HepG2 (cell line): ENCODE data around the gene CCNYL1. TPM values are rescaled to one million over a fixed set of nuclear protein-coding genes. Genes with fewer than 3 reads are reported as not detected.

ENCODE experiments used
- AGO2 ChIP-seq: fragments of 200-400 bp; formaldehyde crosslinking; optimal IDR thresholded peaks from 2 replicates; pipeline ENCODE3; 2017; ENCODE audit warnings: mild to moderate bottlenecking, low read depth, low read length, moderate library complexity
- CREB1 ChIP-seq, 2 experiments: fragments of 450-650 bp in 1 of 2; IDR thresholded peaks; 2 replicates each; pipeline ENCODE4 v1.6.1; 2016 to 2017; ENCODE audit warnings: control low read depth in 1 of 2, mild to moderate bottlenecking in 1 of 2, missing compliant biosample characterization in 1 of 2, missing genetic modification characterization in 1 of 2
- NFATC3 ChIP-seq: sonication (generic); formaldehyde crosslinking; IDR thresholded peaks from 2 replicates; pipeline ENCODE4 v1.5.1; 2020; ENCODE audit warnings: mild to moderate bottlenecking, missing genetic modification reagents
- NFIC ChIP-seq: IDR thresholded peaks from 2 replicates; pipeline ENCODE4 v1.6.1; 2012; ENCODE audit warnings: mild to moderate bottlenecking, low read length, inconsistent platforms
- NFYC ChIP-seq: IDR thresholded peaks from 2 replicates; pipeline ENCODE4 v1.6.1; 2016; ENCODE audit warnings: missing genetic modification reagents, missing compliant biosample characterization
- SATB2 ChIP-seq: sonication (generic); formaldehyde crosslinking; IDR thresholded peaks from 2 replicates; pipeline ENCODE4 v1.5.0; 2020; ENCODE audit warnings: missing genetic modification reagents
- SP4 ChIP-seq: sonication (generic); formaldehyde crosslinking; IDR thresholded peaks from 2 replicates; pipeline ENCODE4 v1.8.1; 2023; ENCODE audit warnings: mild to moderate bottlenecking, missing genetic modification reagents
- TCF7 ChIP-seq: sonication (generic); IDR thresholded peaks from 2 replicates; pipeline ENCODE4 v1.6.1; 2016; ENCODE audit warnings: antibody characterized with exemption, low read depth
- ZNF17 ChIP-seq: sonication (generic); formaldehyde crosslinking; IDR thresholded peaks from 2 replicates; pipeline ENCODE4 v1.5.0; 2020; ENCODE audit warnings: mild to moderate bottlenecking, missing genetic modification reagents
- ZNF510 ChIP-seq: sonication (generic); formaldehyde crosslinking; IDR thresholded peaks from 2 replicates; pipeline ENCODE4 v1.4.0; 2020; ENCODE audit warnings: low read depth, mild to moderate bottlenecking, missing genetic modification reagents
- ZNF570 ChIP-seq: sonication (generic); formaldehyde crosslinking; IDR thresholded peaks from 2 replicates; pipeline ENCODE4 v1.4.0; 2020; ENCODE audit warnings: mild to moderate bottlenecking, missing genetic modification reagents, borderline replicate concordance
- ZNF572 ChIP-seq: sonication (generic); formaldehyde crosslinking; IDR thresholded peaks from 2 replicates; pipeline ENCODE4 v1.5.1; 2020; ENCODE audit warnings: mild to moderate bottlenecking, missing genetic modification reagents
- ZNF709 ChIP-seq: sonication (generic); formaldehyde crosslinking; IDR thresholded peaks from 2 replicates; pipeline ENCODE4 v1.5.0; 2020; ENCODE audit warnings: mild to moderate bottlenecking, missing genetic modification reagents
- polyA plus RNA-seq, 8 experiments: library from polyadenylated mRNA; depleted of rRNA in 3 of 8; stranded (reverse) in 7 of 8; unstranded in 1 of 8; fragments of >200 nt; fragmentation: Illumina TruSeq in 4 of 8; extraction: Trizol in 4 of 8; gene quantifications; 2 replicates each; pipeline versions ENCODE4 v1.2.1 to v1.2.3, GENCODE V29; 2011 to 2016; ENCODE audit warnings: low read depth in 4 of 8, missing spikeins in 1 of 8, mixed read lengths in 1 of 8; ENCODE audit not compliant: insufficient read depth in 1 of 8
- total RNA-seq, 5 experiments: library from RNA; depleted of rRNA; stranded (reverse); fragments of >200 nt; fragmentation: Illumina TruSeq; extraction: Trizol; gene quantifications; 2 replicates each; pipeline ENCODE4 v1.2.3, GENCODE V29; 2016; ENCODE audit warnings: low read depth in 1 of 5
- TF ChIP-seq, protein P1 (sequence below): sonication (generic); formaldehyde crosslinking; IDR thresholded peaks from 2 replicates; pipeline ENCODE4 v1.4.0; 2020; ENCODE audit warnings: missing genetic modification reagents, borderline replicate concordance
- TF ChIP-seq, protein P2 (sequence below): fragments of 450-650 bp; IDR thresholded peaks from 2 replicates; pipeline ENCODE4 v1.6.1; 2017
- TF ChIP-seq, protein P3 (sequence below): sonication (generic); formaldehyde crosslinking; IDR thresholded peaks from 2 replicates; pipeline ENCODE4 v1.8.1; 2023; ENCODE audit warnings: mild to moderate bottlenecking, inconsistent platforms, moderate library complexity, missing genetic modification reagents, borderline replicate concordance
- TF ChIP-seq, protein P4 (sequence below): sonication (generic); formaldehyde crosslinking; IDR thresholded peaks from 2 replicates; pipeline ENCODE4 v1.4.0; 2020; ENCODE audit warnings: missing genetic modification reagents

The CCNYL1 gene
- total and polyA plus RNA-seq, 2 of the 13 experiments (the other 11 are each of a cell fraction or from before 2014, with no cell fraction given): 12.5 to 16.2 TPM

DNA sequence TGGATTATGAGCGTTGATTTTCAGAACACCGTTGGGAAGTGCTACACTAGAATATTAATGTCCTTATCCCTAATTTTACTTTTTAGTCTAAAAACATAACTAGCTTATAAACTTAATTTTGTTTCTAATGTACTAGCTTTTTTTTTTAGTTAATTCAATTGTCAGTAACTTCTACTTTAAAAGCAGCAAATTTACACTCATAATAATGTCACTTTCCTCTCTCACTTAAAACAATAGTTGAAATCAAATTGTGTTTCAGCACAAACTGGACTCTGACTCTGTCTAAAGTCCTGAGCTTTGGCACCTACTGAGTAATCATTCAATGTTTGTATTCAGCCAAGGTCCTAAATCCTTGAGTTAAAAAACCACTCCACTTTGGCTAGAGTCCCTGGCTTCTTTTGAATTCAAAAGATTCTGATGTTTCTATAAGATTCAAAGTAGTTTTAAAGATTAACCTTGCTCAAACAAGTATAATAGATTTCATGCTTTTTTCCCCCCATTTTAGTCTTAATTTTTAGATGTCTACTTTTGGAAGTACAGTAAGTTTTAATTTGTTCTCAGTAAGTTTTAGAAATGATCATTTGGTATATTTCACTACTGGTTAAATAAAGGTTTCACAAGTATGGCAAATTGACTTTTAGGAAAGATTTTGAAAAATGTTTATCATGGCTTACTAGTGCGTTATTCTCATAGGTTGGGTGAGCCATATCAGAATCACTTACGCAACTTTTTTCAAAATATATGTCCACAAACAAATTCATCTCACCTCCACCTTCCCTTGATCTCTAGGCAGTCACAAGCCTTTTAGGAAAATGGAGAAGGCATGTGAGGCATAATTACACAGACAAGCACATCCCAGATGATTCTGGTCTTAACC, 23.4 kb downstream of the CCNYL1 start (continued):
- TF ChIP-seq ZNF572: no peak
- TF ChIP-seq, protein P1, sequence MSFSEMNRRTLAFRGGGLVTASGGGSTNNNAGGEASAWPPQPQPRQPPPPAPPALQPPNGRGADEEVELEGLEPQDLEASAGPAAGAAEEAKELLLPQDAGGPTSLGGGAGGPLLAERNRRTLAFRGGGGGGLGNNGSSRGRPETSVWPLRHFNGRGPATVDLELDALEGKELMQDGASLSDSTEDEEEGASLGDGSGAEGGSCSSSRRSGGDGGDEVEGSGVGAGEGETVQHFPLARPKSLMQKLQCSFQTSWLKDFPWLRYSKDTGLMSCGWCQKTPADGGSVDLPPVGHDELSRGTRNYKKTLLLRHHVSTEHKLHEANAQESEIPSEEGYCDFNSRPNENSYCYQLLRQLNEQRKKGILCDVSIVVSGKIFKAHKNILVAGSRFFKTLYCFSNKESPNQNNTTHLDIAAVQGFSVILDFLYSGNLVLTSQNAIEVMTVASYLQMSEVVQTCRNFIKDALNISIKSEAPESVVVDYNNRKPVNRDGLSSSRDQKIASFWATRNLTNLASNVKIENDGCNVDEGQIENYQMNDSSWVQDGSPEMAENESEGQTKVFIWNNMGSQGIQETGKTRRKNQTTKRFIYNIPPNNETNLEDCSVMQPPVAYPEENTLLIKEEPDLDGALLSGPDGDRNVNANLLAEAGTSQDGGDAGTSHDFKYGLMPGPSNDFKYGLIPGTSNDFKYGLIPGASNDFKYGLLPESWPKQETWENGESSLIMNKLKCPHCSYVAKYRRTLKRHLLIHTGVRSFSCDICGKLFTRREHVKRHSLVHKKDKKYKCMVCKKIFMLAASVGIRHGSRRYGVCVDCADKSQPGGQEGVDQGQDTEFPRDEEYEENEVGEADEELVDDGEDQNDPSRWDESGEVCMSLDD (CRISPR knock-in tag): no peak
- TF ChIP-seq, protein P2, sequence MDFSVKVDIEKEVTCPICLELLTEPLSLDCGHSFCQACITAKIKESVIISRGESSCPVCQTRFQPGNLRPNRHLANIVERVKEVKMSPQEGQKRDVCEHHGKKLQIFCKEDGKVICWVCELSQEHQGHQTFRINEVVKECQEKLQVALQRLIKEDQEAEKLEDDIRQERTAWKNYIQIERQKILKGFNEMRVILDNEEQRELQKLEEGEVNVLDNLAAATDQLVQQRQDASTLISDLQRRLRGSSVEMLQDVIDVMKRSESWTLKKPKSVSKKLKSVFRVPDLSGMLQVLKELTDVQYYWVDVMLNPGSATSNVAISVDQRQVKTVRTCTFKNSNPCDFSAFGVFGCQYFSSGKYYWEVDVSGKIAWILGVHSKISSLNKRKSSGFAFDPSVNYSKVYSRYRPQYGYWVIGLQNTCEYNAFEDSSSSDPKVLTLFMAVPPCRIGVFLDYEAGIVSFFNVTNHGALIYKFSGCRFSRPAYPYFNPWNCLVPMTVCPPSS: no peak
- no peak for TF ChIP-seq SP4 (CRISPR knock-in tag)
- TF ChIP-seq, protein P3, sequence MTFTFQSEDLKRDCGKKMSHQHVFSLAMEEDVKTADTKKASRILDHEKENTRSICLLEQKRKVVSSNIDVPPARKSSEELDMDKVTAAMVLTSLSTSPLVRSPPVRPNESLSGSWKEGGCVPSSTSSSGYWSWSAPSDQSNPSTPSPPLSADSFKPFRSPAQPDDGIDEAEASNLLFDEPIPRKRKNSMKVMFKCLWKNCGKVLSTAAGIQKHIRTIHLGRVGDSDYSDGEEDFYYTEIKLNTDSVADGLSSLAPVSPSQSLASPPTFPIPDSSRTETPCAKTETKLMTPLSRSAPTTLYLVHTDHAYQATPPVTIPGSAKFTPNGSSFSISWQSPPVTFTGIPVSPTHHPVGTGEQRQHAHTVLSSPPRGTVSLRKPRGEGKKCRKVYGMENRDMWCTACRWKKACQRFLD (CRISPR knock-in tag): no peak
- no peak; the same call in 1 of the 2 replicates for TF ChIP-seq NFYC (CRISPR knock-in tag)
- no peak for TF ChIP-seq ZNF17 (CRISPR knock-in tag)
- TF ChIP-seq, protein P4, sequence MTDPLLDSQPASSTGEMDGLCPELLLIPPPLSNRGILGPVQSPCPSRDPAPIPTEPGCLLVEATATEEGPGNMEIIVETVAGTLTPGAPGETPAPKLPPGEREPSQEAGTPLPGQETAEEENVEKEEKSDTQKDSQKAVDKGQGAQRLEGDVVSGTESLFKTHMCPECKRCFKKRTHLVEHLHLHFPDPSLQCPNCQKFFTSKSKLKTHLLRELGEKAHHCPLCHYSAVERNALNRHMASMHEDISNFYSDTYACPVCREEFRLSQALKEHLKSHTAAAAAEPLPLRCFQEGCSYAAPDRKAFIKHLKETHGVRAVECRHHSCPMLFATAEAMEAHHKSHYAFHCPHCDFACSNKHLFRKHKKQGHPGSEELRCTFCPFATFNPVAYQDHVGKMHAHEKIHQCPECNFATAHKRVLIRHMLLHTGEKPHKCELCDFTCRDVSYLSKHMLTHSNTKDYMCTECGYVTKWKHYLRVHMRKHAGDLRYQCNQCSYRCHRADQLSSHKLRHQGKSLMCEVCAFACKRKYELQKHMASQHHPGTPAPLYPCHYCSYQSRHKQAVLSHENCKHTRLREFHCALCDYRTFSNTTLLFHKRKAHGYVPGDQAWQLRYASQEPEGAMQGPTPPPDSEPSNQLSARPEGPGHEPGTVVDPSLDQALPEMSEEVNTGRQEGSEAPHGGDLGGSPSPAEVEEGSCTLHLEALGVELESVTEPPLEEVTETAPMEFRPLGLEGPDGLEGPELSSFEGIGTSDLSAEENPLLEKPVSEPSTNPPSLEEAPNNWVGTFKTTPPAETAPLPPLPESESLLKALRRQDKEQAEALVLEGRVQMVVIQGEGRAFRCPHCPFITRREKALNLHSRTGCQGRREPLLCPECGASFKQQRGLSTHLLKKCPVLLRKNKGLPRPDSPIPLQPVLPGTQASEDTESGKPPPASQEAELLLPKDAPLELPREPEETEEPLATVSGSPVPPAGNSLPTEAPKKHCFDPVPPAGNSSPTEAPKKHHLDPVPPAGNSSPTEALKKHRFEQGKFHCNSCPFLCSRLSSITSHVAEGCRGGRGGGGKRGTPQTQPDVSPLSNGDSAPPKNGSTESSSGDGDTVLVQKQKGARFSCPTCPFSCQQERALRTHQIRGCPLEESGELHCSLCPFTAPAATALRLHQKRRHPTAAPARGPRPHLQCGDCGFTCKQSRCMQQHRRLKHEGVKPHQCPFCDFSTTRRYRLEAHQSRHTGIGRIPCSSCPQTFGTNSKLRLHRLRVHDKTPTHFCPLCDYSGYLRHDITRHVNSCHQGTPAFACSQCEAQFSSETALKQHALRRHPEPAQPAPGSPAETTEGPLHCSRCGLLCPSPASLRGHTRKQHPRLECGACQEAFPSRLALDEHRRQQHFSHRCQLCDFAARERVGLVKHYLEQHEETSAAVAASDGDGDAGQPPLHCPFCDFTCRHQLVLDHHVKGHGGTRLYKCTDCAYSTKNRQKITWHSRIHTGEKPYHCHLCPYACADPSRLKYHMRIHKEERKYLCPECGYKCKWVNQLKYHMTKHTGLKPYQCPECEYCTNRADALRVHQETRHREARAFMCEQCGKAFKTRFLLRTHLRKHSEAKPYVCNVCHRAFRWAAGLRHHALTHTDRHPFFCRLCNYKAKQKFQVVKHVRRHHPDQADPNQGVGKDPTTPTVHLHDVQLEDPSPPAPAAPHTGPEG (CRISPR knock-in tag): no peak
- TF ChIP-seq ZNF709 (CRISPR knock-in tag): no peak
- no peak for TF ChIP-seq CREB1 (IDR thresholded peaks at IDR 0.05)
- peak; percentile 57 for TF ChIP-seq CREB1 (CRISPR knock-in tag; IDR thresholded peaks at IDR 0.05)
- TF ChIP-seq NFIC: peak; percentile 97
- no peak for TF ChIP-seq AGO2
- no peak for TF ChIP-seq SATB2 (CRISPR knock-in tag)
- TF ChIP-seq ZNF570: no peak
- TF ChIP-seq TCF7: peak; percentile 51
- no peak for TF ChIP-seq ZNF510
- no peak for TF ChIP-seq NFATC3 (CRISPR knock-in tag)
